Adrenal gland (tissue), 5 donors: ENCODE data around the gene ITCH.

ENCODE experiments used
- CTCF ChIP-seq, 6 experiments: fragments of 450-650 bp in 4 of 6; fragments of 200-600 bp in 2 of 6; sonication (generic) in 1 of 6; IDR thresholded peaks; 1 replicate in 5 of 6; 2 replicates in 1 of 6; pipeline versions ENCODE4 v1.5.1 to v1.8.0; 2016 to 2021; ENCODE audit warnings: antibody characterized with exemption in 6 of 6, mild to moderate bottlenecking in 2 of 6, moderate library complexity in 1 of 6
- POLR2A ChIP-seq, 2 donors: fragments of 450-650 bp; IDR thresholded peaks; one replicate each; pipeline ENCODE4 v1.6.1; 2017; ENCODE audit warnings: antibody characterized with exemption in 2 of 2, mild to moderate bottlenecking in 2 of 2, moderate library complexity in 1 of 2
- donor health status: DM: no; HTN: no; CAD: no.

- TF ChIP-seq CTCF (IDR thresholded peaks at IDR 0.05) = no peak
- no peak for TF ChIP-seq POLR2A (IDR thresholded peaks at IDR 0.05)
Measured at GRCh38 chr20:34529742-34530141, 166.7 kb downstream of the ITCH start.
